Measurements from ENCODE around the gene SLC26A2.
"Not testable (repeated sequence)": the region's sequence is repeated elsewhere in the genome, so short reads cannot be mapped to it uniquely, and the experiment has no call there.

SLC26A2 gene

DNA sequence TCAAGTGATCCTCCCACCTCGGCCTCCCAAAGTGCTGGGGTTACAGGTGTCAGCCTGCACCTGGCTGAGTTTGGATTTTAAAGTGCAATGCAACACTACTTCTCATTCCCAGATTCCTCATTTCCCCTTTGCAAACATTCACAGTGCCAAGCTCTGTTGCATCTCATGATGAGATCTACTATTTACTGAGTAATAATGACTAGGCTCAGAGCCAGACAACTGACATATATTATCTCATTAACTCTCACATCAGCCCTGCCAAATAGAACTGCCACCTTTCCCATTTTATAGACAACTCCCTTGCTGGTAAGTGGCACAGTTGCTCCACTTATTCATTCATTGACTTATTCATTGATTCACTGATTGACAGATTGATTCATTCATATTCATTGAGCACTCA is 22.9 kb upstream of the SLC26A2 start:
- peak; percentile 78 for DNase-seq

DNA sequence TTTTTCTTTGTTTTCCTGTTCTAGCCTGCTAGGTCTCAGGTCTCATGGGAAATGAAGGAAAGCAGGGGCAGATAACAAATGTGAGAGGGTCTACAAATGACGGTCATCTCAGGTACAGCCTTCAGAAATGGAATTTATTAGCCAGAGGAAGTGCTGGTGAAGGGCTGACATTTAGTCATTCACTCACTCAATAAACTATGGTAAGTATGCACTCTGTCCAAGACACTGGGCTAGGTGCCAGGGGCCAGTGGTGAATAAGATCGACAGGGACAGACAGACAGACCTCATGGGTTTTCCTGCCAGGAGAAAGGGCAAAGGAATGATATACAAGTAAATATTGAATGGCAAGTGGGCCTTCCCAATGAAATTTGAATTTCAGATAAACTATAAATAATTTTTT is 22.3 kb upstream of the SLC26A2 start:
- no peak for DNase-seq

DNA sequence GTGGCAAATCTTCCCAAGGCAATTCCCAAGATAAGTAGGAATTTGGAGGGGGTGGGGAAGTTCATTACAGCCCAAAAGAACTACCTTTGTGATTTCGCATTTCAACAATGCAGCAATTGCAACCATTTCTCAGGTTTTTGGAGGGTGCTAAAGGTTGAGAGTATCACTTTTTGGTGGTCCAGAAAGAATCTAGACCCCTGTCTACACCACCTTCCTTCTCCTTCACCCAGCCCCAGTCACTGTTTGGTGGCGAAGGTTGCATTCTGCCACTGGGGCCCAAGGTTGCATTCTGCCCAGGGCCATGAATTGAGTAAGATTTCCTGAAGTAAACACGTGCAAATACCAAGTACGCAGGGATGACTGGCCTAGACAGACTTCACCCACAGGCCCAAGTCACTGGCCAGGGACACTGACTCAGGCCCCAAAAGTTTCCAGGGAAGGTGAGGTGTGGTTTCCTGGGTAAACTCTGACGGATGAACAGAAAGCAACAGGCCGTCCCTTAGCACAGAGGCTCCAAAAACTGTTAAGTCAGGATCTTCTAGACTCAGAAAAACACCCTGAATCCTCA is 21.7 kb upstream of the SLC26A2 start:
- DNase-seq: no peak

DNA sequence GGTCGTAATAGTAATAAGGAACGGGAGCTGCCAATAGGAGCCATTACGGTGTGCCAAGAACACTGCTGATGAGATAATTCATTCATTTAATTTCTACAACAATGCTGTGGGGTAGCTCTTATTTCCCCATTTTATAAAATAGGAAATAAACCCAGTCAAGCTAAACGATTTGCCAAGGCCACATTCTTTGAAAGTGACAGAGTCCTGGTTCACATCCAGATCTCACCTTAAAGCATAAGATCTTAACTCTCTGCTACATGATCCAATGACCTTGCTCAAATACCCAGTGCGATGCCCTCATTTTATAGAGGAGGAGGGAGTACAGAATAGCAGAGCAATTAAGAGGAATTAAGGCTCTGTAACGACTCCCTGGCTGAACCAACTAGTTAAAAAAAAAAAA is 21.0 kb upstream of the SLC26A2 start:
- DNase-seq: no peak

DNA sequence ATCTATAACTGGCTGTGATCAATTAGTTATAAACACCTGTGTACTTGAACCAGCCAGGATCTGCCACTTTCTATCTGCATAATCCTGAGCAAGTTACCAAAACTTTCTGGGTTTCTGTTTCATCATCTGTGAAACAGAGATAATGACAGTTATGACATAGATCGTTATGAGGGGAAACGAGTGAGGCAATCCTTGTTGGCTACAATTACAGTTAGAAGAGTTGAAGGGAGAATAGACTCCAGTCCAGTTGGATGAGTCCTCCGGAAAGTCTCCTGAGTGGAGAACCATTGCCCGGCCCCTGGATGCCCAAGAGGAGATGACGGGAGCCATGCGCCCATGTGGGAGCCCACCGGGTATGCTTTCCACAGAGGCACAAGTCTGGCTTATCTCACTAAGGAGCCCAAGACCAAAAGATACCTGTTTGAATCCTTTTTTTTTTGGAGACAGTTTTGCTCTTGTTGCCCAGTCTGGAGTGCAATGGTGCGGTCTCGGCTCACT is 20.4 kb upstream of the SLC26A2 start:
- DNase-seq: no peak

DNA sequence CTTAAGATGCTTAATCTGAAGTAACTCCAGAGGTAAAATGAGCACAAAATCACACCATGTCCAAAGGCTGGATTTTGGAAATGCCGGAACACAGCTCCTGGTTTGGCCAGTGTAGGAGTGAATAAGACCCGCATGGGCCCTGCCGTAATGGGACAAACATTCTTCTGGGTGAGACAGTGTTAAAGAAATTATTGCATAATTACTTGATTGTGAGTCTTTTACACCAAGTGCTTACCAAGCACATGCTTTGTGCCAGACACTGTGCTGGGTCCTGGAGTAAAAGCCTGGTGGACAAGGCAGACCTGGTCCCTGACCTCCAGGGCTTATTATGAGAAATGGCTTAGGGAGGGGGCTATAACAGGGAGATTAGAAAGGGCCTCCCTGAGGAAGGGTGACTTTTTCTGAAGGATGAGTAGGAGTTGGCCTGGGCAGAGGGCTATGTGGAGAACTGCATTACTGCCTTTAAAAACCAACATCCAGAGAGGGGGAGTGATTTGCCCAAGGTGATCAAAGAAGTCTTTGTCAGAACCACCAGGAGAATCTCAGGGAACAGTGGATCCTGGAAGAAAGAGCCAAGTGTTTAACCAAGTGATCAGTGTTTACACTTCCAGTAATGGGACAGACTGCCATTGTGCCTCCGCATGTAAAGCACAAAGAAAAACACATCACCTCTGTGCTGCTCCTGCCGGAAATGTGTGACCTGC is 19.5 kb upstream of the SLC26A2 start:
- DNase-seq: no peak

DNA sequence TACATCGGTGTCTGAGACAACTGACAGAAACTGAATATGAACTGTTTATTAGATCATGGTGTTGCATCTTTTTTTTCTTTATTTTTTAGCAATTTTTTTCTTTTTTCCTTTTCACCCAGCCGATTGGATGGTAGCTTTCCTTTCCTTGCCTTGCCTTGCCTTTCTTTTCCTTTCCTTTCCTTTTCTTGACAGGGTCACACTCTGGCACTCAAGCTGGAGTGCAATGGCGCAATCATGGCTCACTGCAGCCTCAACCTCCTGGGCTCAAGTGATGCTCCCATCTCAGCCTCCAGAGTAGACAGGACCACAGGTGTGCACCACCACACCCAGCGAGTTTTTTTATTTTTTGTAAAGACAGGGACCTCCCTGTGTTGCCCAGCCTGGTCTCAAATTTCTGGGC is 18.8 kb upstream of the SLC26A2 start:
- DNase-seq: no peak

DNA sequence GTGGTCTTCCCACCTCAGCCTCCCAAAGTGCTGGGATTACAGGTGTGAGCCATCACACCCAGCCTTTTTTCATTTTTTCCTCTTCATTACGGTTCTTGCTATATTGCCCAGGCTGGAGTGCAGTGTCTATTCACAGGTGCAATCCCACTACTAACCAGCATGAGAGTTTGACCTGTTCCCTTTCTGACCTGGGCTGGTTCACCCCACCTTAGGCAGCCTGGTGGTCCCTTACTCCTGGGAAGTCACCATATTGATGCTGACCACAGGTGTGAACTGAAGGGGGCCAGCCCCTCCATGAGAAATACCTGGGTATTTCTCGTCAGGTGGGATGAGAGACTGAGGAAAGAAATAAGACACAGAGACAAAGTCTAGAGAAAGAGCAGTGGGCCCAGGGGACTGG is 18.4 kb upstream of the SLC26A2 start:
- no peak for DNase-seq

DNA sequence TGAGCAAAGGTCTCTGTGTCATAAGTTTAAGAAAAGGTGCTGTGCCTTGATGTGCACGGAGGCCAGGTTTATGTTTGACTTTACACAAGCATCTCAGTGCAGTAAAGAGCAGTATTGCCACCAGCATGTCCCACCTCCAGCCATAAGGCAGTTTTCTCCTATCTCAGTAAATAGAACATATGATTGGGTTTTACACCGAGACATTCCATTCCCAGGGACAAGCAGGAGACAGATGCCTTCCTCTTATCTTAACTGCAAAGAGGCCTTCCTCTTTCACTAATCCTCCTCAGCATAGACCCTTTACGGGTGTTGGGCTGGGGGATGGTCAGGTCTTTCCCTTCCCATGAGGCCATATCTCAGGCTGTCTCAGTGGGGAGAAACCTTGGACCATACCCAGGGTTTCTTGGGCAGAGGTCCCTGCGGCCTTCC is 17.8 kb upstream of the SLC26A2 start:
- DNase-seq: not testable (repeated sequence)

DNA sequence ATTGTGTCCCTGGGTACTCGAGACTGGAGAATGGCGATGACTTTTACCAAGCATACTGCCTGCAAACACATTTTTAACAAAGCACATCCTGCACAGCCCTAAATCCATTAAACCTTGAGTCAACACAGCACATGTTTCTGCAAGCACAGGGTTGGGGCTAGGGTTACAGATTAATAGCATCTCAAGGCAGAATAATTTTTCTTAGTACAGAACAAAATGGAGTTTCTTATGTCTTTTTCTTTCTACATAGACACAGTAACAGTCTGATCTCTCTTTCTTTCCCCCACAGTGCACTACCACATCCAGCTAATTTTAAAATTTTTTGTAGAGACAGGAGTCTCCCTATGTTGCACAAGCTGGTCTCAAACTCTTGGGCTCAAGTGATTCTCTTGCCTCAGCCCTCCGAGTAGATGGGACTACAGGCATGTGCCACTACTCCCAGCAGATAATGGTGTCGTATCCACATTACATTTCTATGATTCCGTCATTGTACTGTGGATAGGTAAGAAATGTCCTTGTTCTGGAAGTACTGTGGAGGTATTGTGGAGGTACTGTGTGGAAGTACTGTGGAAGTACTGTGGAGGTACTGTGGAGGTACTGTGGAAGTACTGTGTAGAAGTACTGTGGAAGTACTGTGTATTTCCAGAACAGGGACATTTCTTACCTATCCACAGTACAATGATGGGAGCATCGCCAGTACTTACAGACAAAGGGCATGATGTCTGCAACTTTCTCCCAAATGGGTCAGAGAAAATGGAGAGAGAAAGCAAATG is 17.2 kb upstream of the SLC26A2 start:
- not testable (repeated sequence) for DNase-seq

DNA sequence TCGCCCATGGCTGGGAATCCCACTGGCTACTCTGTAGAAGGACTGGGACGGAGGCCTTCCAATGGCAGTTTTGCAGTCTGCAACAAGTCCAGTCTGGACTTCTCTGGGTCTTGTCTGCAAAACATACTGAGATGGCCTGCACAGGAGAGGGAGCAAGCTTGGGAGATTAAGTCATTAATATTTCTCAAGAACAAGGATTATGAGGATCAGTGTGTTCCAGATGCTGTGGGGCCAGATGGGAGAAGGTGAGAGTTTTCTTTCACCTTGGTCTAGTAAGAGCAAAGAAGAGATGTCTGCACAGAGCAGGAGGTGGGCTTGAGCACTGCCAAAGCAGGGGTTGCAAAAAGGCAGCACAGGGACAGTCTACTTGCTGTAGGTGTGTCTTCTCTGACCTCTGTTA is 15.9 kb upstream of the SLC26A2 start, which contains the start of gene PDE6A:
Gene PDE6A, minus strand, starts transcription at position 128 of the 400 bp plus-strand sequence. Its CDS starts 120 bp downstream, at position 8.
- DNase-seq: no peak

DNA sequence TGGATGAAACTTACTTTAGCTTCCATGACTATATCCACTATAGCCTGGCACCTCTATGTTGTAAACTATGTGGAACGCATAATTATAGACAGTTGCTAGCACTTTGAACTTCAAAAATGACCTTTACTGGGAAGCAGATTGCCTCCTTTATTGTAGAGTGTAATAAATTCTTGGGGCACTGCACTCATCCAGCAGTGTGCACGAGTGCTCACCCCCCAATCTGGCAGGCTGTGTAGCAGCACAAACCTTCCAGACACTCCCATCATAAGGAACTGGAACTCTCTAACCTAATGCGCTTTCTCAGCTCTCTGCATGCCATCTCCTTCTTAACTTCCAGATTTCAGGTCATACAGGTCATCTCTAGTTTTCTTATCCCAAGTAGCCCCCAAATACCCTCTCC is 14.4 kb upstream of the SLC26A2 start:
- DNase-seq: no peak

DNA sequence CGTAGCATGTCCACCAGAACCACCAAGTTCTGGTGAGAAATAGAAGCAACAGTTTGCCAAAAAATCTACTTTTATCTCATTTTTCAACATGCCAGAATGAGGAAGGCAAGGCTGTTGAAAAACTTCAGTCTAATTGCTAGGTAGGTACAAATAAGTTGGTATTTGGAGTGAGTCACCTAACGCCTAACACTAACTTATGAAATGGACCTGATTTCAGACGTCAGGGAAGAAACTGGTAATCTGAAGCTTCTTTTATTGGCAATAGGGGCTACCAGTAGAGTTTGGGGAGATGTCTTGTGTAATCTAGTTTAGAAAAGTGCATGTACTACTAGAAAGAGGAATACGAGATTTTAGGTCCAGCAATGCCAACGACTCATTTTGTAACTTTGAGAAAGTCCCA is 11.6 kb upstream of the SLC26A2 start:
- no peak for DNase-seq

DNA sequence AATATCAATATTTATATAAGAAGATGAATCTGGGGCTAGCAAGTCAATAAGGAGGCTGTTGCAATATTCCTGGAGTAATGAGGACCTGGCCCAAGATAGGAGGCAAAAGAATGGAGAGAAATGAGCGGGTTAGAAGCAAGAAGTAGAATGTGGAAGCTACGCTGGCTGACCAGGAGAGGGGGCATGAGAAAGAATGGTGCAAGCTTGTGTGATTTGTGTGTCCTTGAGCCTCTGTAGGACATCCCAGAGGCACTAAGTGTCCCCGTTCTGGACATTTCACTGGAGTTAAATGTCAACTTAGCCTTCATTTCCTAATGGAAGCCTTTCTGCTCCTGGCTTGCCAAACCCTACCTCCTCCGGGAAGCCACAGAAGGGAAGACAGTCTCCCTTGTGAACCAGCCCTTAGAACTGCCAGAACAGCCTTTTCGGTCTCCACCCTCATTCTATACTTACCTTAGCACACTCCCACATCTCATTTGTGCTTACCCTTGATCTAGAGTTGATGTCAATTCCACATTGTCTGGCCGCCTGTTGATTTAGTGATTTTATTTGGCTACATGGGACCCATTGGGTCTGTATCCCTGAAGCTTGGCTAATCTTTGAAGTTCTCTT is 9.3 kb upstream of the SLC26A2 start:
- no peak for DNase-seq

DNA sequence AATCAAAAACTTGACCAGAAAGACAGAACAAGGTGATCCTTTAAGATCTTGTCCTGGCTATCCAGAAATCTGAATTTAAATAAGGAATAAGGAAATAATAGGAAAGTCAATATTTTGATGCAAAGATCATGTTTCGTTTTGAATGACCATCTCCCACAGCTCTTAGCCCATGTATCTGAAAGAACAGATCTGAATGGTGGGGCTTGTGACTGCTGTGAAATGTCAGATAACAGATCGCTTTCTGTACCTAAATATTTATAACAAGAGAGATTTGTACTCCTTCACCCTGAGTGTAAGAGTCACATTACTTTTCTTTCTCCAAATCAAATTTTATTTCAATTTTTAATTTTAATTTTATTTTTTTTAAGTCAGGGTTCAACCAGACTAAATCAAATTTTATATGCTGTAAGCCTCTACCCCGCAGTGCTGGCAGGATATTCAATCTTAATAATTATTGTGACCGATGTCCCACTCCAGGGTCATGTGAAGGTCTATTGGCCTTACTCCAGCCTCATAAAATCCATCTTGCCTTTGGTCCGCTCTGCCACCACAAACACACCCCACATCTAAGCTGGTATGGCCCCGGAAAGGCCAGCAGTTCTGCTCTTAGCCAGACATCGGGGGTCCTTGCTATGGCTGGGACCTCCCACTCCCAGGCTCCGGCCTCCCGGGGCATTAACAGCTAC is 7.0 kb upstream of the SLC26A2 start:
- no peak for DNase-seq

DNA sequence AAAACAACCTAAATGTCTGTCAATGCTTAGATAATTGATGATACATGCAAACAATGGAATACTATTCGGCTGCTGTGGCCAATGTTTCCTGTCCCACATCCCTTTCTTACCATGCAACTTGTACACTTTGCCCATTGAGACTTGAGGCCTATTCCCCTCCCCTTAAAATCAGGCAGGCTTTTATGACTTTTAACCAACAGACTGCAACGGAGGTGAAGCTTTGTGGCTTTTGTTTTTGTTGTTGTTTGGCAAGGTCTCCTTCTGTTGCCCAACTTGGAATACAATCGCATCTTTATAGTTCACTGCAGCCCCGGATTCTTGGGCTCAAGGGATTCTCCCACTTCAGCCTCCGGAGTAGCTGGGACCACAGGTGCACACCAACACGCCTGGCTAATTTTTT is 5.8 kb upstream of the SLC26A2 start:
- DNase-seq: no peak

DNA sequence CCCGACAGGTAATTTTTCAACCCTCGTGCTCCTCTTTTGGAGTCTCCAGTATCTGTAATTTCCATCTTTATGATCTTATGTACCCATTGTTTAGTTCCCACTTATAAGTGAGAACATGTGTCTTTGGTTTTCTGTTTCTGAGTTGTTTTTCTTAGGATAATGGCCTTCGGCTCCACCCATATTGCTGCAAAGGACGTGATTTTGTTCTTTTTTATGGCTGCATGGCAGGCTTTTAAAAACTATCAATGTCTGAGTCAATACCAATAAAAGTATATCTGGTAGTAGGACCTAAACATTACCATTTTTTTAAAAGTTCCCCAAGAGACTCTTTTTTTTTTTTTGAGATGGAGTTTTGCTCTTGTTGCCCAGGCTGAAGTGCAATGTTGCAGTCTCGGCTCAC is 3.9 kb upstream of the SLC26A2 start:
- DNase-seq: no peak

DNA sequence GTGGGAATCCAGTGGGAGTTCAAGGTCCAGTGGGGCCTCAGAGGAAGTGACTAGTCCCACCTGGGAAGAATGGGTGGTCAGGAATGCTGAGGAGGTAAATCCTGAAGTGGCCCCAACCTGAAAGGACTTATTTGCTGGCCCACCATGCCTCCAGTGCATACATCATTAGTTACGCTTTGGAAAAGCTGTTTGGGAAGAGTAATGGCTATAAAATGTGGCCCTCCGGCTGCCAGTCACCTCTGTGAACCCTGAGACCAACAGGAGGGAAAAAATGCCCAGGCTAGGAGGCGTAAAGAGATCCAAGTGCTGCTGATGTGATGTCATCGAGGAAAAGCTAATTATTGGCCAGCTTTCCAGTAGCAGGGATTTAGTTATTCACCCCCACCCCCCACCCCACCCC is 2.7 kb upstream of the SLC26A2 start:
- no peak for DNase-seq

DNA sequence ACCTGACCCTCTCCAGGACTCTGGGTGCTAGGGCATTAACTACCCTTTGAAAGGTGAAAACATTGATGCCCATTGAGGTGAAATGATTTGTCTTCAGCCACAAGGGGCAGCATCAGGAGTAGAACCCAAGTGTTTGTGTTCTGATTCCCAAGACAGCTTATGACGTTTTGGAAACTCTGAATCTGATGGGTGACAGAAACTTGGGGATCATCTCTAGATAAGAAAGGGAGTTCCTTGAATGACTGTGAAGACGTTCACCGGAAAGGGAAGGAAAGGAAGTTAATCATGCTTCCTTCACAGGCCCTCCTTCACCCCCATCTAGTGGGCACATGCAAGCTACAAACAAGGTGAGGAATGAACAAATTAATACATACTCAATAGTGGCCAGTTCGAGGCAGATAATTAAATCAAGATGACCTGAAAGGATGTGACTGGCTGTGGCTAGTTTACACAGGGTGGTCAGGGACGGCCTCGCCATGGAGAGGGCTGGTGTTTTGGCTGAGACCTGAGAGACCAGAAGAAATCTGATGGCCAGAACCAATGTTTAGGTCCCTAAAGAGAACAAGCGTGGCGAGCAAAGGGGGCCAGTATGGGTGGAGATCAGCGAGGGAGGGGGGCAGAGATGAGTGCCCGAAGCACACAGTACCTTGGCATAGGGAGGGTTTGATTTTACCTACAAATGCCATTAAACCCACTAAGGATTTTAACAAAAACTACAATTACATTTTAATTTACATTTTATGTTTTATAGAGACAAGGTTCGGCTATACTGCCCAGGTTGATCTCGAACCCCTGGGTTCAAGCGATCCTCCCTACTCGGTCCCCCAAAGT is 937 bp upstream of the SLC26A2 start:
- peak; percentile 16 for DNase-seq

DNA sequence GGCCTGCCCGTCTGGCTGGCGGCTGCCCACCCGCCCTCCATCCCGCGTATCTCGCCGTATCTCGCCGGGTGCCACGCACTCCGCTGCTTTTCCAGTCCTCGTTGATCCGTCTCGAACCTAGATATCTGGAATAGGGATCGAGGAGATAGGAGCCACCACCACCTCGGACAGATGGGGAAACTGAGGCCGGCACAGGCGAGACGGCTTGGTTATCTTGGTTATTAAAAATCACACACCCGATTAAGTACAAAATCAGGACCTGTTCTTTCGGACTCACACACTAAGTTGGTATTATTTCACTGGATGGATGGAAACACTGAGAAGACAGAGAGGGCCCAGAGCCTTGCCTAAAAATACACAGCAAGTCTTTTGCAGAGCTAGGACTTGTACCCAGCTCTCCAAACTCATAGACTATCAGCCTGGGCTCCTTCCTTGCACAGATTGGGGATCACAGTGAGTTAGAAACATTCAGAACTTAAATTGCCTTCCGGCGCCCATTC is 678 bp downstream of the SLC26A2 start:
- no peak for DNase-seq

DNA sequence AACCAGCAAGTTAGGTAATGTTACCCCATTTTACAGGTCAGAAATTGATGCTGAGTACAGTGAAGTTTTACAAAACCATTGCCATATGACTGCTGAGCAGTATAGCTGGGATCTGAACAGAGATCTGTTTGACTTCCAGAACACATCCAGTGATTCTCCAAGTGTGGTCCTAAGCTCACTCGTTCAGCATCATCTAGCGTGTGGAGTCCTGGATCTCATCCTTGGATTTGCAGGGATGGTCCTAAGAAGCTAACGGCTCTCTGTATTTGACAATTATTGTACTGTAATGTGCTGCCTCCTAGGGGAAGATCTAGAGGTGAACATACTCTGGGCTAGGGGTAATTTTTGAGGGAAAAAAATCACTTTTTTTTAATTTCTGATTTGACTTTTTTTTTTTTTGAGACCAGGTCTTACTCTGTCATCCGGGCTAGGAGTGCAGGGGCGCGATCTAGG is 1.4 kb downstream of the SLC26A2 start:
- no peak for DNase-seq
